CD4-positive, alpha-beta T cell treated with Interleukin-17A for 1 hour (primary cell): ENCODE measurements around the gene HTR6.

Experiments
- DNase-seq: peaks from one replicate; pipeline ENCODE4 v3.0.0-alpha.2; 2020

The HTR6 gene

GRCh38 chr1:19639999-19640362, 24.7 kb upstream of the HTR6 start:
- DNase-seq = no peak

- no peak for DNase-seq
Observed at GRCh38 chr1:19640363-19641316, 24.0 kb upstream of the HTR6 start.

GRCh38 chr1:19643121-19643520, 21.6 kb upstream of the HTR6 start:
- DNase-seq = no peak

- peak; percentile 78 for DNase-seq
Observed at GRCh38 chr1:19643602-19644394, 20.9 kb upstream of the HTR6 start, which contains the start of gene NBL1. NBL1 (plus strand) TSS chr1:19644311; CDS start chr1:19655031, 10,720 bp downstream.

GRCh38 chr1:19644395-19644680, 20.3 kb upstream of the HTR6 start:
- no peak for DNase-seq

GRCh38 chr1:19644681-19645410, 19.8 kb upstream of the HTR6 start:
- peak; percentile 50 for DNase-seq

GRCh38 chr1:19645411-19646251, 19.0 kb upstream of the HTR6 start:
- DNase-seq = no peak

- peak; percentile 18 for DNase-seq
Observed at GRCh38 chr1:19646377-19647319, 18.0 kb upstream of the HTR6 start.

GRCh38 chr1:19647643-19648042, 17.0 kb upstream of the HTR6 start:
- DNase-seq = peak; percentile 49

GRCh38 chr1:19648239-19648638, 16.4 kb upstream of the HTR6 start:
- DNase-seq = no peak

GRCh38 chr1:19648689-19649088, 16.0 kb upstream of the HTR6 start:
- DNase-seq = no peak

- DNase-seq = no peak
Observed at GRCh38 chr1:19650416-19651140, 14.1 kb upstream of the HTR6 start.

GRCh38 chr1:19651141-19651737, 13.4 kb upstream of the HTR6 start:
- DNase-seq = peak; percentile 62

- DNase-seq = no peak
Observed at GRCh38 chr1:19654386-19654785, 10.3 kb upstream of the HTR6 start.

GRCh38 chr1:19654886-19655717, 9.6 kb upstream of the HTR6 start:
- no peak for DNase-seq

- no peak for DNase-seq
Observed at GRCh38 chr1:19655718-19656080, 9.0 kb upstream of the HTR6 start.

- DNase-seq = no peak
Observed at GRCh38 chr1:19656134-19656779, 8.4 kb upstream of the HTR6 start.

GRCh38 chr1:19656780-19657466, 7.8 kb upstream of the HTR6 start:
- no peak for DNase-seq
